Thoracic aorta (tissue), 2 donors: Measurements from ENCODE around the gene PIP4K2B. TPM values are rescaled to one million over a fixed set of nuclear protein-coding genes. Genes with fewer than 3 reads are reported as not detected.

Source experiments
- ATAC-seq: fragments of 150-250 bp; one replicate; pipeline ENCODE4 v1.8.0; 2017; ENCODE audit warnings: low read depth; ENCODE audit not compliant: insufficient number of reproducible peaks, low FRiP score
- DNase-seq: peaks from one replicate; pipeline ENCODE4 v3.0.0-alpha.2; 2020; ENCODE audit warnings: low spot score
- H3K27ac ChIP-seq, 2 donors: fragments of 200-600 bp; sonication (generic); 1 replicate in 1 of 2; 2 replicates in 1 of 2; pipeline ENCODE4 v1.5.1; 2016; ENCODE audit warnings: mild to moderate bottlenecking in 2 of 2, moderate library complexity in 2 of 2
- H3K27me3 ChIP-seq: fragments of 200-600 bp; sonication (generic); replicated peaks from 2 replicates; pipeline ENCODE4 v1.6.0; 2016; ENCODE audit warnings: mild to moderate bottlenecking; ENCODE audit not compliant: insufficient read depth
- H3K36me3 ChIP-seq: fragments of 200-600 bp; sonication (generic); one replicate; pipeline ENCODE4 v1.5.1; 2016
- H3K4me1 ChIP-seq, 2 donors: fragments of 200-600 bp; sonication (generic); 1 replicate in 1 of 2; 2 replicates in 1 of 2; pipeline versions ENCODE4 v1.5.1 to v1.6.0; 2016; ENCODE audit warnings: low read depth in 2 of 2, mild to moderate bottlenecking in 1 of 2; ENCODE audit not compliant: control insufficient read depth in 1 of 2
- H3K4me3 ChIP-seq: fragments of 200-600 bp; sonication (generic); 2 replicates; pipeline ENCODE4 v1.5.1; 2016; ENCODE audit warnings: mild to moderate bottlenecking
- H3K9me3 ChIP-seq: fragments of 200-600 bp; sonication (generic); 2 replicates; pipeline ENCODE4 v1.5.1; 2016
- CTCF ChIP-seq: fragments of 200-600 bp; sonication (generic); IDR thresholded peaks from one replicate; pipeline ENCODE4 v1.5.1; 2019; ENCODE audit warnings: antibody characterized with exemption
- total RNA-seq, 2 donors: library from RNA; depleted of rRNA; stranded (reverse); fragments of >200 nt; gene quantifications; one replicate each; pipeline versions ENCODE4 v1.1.0 to v1.2.3, GENCODE V29; 2016

The PIP4K2B gene
- total RNA-seq, 2 donors from 2014 or later, result 56.9 to 82.0 TPM

- Histone ChIP-seq H3K36me3 (peaks cover 75% of the 10 kb centered on the region), H3K4me1 (no peaks in the 10 kb centered on the region), H3K4me3 (no peak overlapping the region), H3K27ac (no peak overlapping the region), H3K9me3 (no peaks in the 10 kb centered on the region), H3K27me3 (no peaks in the 10 kb centered on the region)
- no peak for TF ChIP-seq CTCF
- ATAC-seq (no peak), DNase-seq (no peak)
Observed at GRCh38 chr17:38762231-38762630, 37.1 kb downstream of the PIP4K2B start.

- H3K36me3 ChIP-seq, result peaks cover 72% of the 10 kb centered on the region
- ATAC-seq, result no peak
- no peaks in the 10 kb centered on the region for H3K27me3 ChIP-seq
Observed at GRCh38 chr17:38761612-38762011, 37.7 kb downstream of the PIP4K2B start.

GRCh38 chr17:38753071-38753506, 46.3 kb downstream of the PIP4K2B start:
- peaks cover 17 to 36% of the 10 kb centered on the region in 2 donors for H3K4me1 ChIP-seq
- no peaks in the 10 kb centered on the region for H3K27me3 ChIP-seq
- no peak for DNase-seq

More at GRCh38 chr17:38761612-38762011, 37.7 kb downstream of the PIP4K2B start:
- no peak for DNase-seq
- no peak for TF ChIP-seq CTCF
- H3K27ac ChIP-seq, result no peak overlapping the region
- H3K9me3 ChIP-seq, result no peaks in the 10 kb centered on the region
- H3K4me1 ChIP-seq, result no peaks in the 10 kb centered on the region
- no peak overlapping the region for H3K4me3 ChIP-seq

GRCh38 chr17:38752308-38753070, 46.9 kb downstream of the PIP4K2B start, which contains the start of gene PSMB3:
Gene PSMB3 (plus strand): TSS chr17:38752741. CDS start chr17:38752827, 86 bp downstream.
- H3K4me1 ChIP-seq, result peaks cover 17 to 36% of the 10 kb centered on the region in 2 donors
- peaks cover 13% of the 10 kb centered on the region for H3K36me3 ChIP-seq
- DNase-seq, result peak; percentile 96

More at GRCh38 chr17:38753071-38753506, 46.3 kb downstream of the PIP4K2B start:
- peak overlapping the region; percentile 92 for H3K4me3 ChIP-seq
- ATAC-seq, result no peak
- H3K9me3 ChIP-seq, result no peaks in the 10 kb centered on the region
- H3K27ac ChIP-seq, result peak overlapping the region; percentile 82 to 92
- H3K36me3 ChIP-seq, result peaks cover 19% of the 10 kb centered on the region
- no peak for TF ChIP-seq CTCF

More at GRCh38 chr17:38752308-38753070, 46.9 kb downstream of the PIP4K2B start, which contains the start of gene PSMB3:
- Histone ChIP-seq H3K4me3 (peak within 1 kb of the TSS; percentile 92), H3K27me3 (no peaks in the 10 kb centered on the region), H3K9me3 (no peaks in the 10 kb centered on the region), H3K27ac (peak within 1 kb of the TSS; percentile 85 to 92)
- ATAC-seq, result peak; percentile 92
- TF ChIP-seq CTCF, result no peak
